CD4-positive, alpha-beta T cell (primary cell): Measurements from ENCODE around the gene AQP5. TPM values are rescaled to one million over a fixed set of nuclear protein-coding genes. Genes with fewer than 3 reads are reported as not detected.

Experiments
- ATAC-seq: fragments of 200-7000 bp; cut with Tn5 transposase; one replicate; pipeline ENCODE4 v1.10.0; 2022; ENCODE audit warnings: mild to moderate bottlenecking; ENCODE audit not compliant: poor library complexity
- CTCF ChIA-PET: fragments of 350-600 bp; sonication (Branson Sonifier 250); formaldehyde crosslinking; loops from one replicate; lab custom pipeline; 2021; ENCODE audit warnings: antibody characterized with exemption, inconsistent platforms; lab: Charles Lee
- POLR2A ChIA-PET: fragments of 350-600 bp; sonication (Branson Sonifier 250); formaldehyde crosslinking; loops from one replicate; lab custom pipeline; 2021; ENCODE audit warnings: antibody characterized with exemption, inconsistent platforms; lab: Charles Lee
- DNase-seq, 14 experiments: peaks; one replicate each; pipeline ENCODE4 v3.0.0-alpha.2; 2013 to 2020; ENCODE audit warnings: mixed read lengths in 2 of 14
- H3K27ac ChIP-seq, 2 donors: one replicate each; pipeline versions ENCODE4 v1.5.1 to v1.7.0; 2013; ENCODE audit warnings: low read length in 2 of 2, low read depth in 1 of 2, mild to moderate bottlenecking in 1 of 2
- H3K27me3 ChIP-seq, 2 experiments: 1 replicate in 1 of 2; 2 replicates in 1 of 2; pipeline versions ENCODE4 v1.6.1 to v1.7.0; 2013; ENCODE audit warnings: low read length in 2 of 2, control low read depth in 1 of 2, mild to moderate bottlenecking in 1 of 2, moderate library complexity in 1 of 2; ENCODE audit not compliant: insufficient read depth in 2 of 2, control insufficient read depth in 1 of 2
- H3K36me3 ChIP-seq: one replicate; pipeline ENCODE4 v1.6.1; 2013; ENCODE audit warnings: low read length, control low read depth; ENCODE audit not compliant: insufficient read depth
- H3K4me1 ChIP-seq: one replicate; pipeline ENCODE4 v1.6.1; 2013; ENCODE audit warnings: low read length, control low read depth; ENCODE audit not compliant: insufficient read depth
- H3K4me3 ChIP-seq: one replicate; pipeline ENCODE4 v1.5.1; 2013; ENCODE audit warnings: mild to moderate bottlenecking, low read length, moderate library complexity
- H3K9me3 ChIP-seq, 2 experiments: 1 replicate in 1 of 2; 2 replicates in 1 of 2; pipeline versions ENCODE4 v1.6.1 to v1.7.0; 2013; ENCODE audit warnings: low read length in 2 of 2, mild to moderate bottlenecking in 2 of 2, control low read depth in 1 of 2, moderate library complexity in 1 of 2; ENCODE audit not compliant: control insufficient read depth in 1 of 2, insufficient read depth in 1 of 2
- H3K27ac Mint-ChIP-seq: one replicate; pipeline ENCODE4 v1.8.0; 2020; ENCODE audit warnings: mixed read lengths
- H3K27me3 Mint-ChIP-seq: one replicate; pipeline ENCODE4 v1.8.0; 2021; ENCODE audit warnings: mixed read lengths
- H3K36me3 Mint-ChIP-seq: one replicate; pipeline ENCODE4 v1.8.0; 2021; ENCODE audit warnings: low read depth, mixed read lengths
- H3K4me1 Mint-ChIP-seq: one replicate; pipeline ENCODE4 v1.8.0; 2021; ENCODE audit warnings: low read depth, mixed read lengths
- H3K4me3 Mint-ChIP-seq: one replicate; pipeline ENCODE4 v1.8.0; 2020; ENCODE audit warnings: mild to moderate bottlenecking, mixed read lengths
- H3K9me3 Mint-ChIP-seq: one replicate; pipeline ENCODE4 v1.8.0; 2020; ENCODE audit warnings: mixed read lengths
- intact Hi-C, 2 experiments: fragments of 100-400 bp; cut with DNase I in 1 of 2; cut with micrococcal nuclease in 1 of 2; formaldehyde crosslinking; loops; one replicate each; pipeline versions ENCODE4 v1.15.1 to v1.9.0; 2023 to 2025; cut with DNase I, micrococcal nuclease
- total RNA-seq, 174 experiments: library from RNA in 2 of 174; stranded (reverse) in 2 of 174; gene quantifications; one replicate each; pipeline ENCODE4 v1.2.3 and lab custom pipeline; 2021 to 2026
- TF ChIP-seq, protein P1 (sequence below): fragments of 200-600 bp; IDR thresholded peaks from one replicate; pipeline ENCODE4 v1.8.0; 2022; ENCODE audit warnings: antibody characterized with exemption, mild to moderate bottlenecking

The AQP5 gene
- total RNA-seq, 2 experiments from 2014 or later = not detected

DNA sequence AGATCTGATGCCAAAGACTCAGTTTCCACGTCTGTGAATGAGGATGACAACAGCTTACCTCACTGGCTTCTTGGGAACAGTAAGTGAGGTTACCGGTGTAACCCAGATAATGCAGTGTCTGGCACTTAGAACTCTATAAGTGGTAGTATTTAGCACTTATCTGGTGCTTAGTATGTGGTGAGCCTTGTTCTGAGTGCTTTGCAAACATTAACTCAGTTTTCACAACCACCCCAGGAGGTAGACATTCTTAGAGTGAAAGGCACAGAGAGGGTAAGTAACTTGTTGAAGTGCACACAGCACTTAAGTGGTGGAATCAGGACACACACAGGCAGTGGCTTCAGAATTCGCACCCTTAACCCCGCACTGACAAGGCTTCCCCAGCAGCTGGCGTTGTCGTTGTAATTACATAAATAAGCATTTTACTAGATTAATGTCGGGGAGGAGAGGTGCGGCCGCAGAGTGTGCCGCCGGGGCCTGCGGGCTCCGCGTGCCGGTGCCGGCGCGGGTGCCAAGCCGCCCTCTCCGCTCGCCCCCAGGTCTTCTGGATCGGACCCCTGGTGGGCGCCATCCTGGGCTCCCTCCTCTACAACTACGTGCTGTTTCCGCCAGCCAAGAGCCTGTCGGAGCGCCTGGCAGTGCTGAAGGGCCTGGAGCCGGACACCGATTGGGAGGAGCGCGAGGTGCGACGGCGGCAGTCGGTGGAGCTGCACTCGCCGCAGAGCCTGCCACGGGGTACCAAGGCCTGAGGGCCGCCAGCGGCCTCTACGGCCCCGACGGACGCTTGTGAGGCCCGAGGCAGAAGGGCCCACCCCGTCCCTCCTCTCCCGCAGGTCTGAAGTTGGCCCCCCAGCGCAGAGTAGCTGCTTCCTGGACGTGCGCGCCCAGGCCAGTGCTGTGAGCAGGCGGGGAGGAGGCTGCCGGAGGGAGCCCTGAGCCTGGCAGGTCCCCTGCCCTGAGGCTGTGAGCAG, 6.5 kb upstream of the AQP5 start:
- no peak for DNase-seq
- intact Hi-C loops = no loop called here
- Mint-ChIP-seq H3K36me3 (no peaks in the 10 kb centered on the region), H3K27ac (no peak overlapping the region), H3K27me3 (peaks cover 78% of the 10 kb centered on the region), H3K9me3 (no peaks in the 10 kb centered on the region), H3K4me1 (peaks cover under 1% of the 10 kb centered on the region), H3K4me3 (no peak overlapping the region)
- Histone ChIP-seq H3K27ac (no peak overlapping the region), H3K9me3 (peaks cover 0 to 3% of the 10 kb centered on the region in 2 experiments), H3K36me3 (no peaks in the 10 kb centered on the region), H3K4me3 (no peak overlapping the region), H3K27me3 (peaks cover 49 to 74% of the 10 kb centered on the region in 2 experiments), H3K4me1 (no peaks in the 10 kb centered on the region)
- no peak for ATAC-seq
- TF ChIP-seq, protein P1, sequence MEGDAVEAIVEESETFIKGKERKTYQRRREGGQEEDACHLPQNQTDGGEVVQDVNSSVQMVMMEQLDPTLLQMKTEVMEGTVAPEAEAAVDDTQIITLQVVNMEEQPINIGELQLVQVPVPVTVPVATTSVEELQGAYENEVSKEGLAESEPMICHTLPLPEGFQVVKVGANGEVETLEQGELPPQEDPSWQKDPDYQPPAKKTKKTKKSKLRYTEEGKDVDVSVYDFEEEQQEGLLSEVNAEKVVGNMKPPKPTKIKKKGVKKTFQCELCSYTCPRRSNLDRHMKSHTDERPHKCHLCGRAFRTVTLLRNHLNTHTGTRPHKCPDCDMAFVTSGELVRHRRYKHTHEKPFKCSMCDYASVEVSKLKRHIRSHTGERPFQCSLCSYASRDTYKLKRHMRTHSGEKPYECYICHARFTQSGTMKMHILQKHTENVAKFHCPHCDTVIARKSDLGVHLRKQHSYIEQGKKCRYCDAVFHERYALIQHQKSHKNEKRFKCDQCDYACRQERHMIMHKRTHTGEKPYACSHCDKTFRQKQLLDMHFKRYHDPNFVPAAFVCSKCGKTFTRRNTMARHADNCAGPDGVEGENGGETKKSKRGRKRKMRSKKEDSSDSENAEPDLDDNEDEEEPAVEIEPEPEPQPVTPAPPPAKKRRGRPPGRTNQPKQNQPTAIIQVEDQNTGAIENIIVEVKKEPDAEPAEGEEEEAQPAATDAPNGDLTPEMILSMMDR = no peak
- POLR2A ChIA-PET = no interaction called here
- CTCF ChIA-PET = interaction anchor here (0.6 kb wide), 1 partner anchor 207 kb away, joined by 4 read pairs; no protein-coding TSS in a partner anchor

GRCh38 chr12:49955899-49956662, 5.6 kb upstream of the AQP5 start:
- Mint-ChIP-seq H3K36me3 (no peaks in the 10 kb centered on the region), H3K9me3 (no peaks in the 10 kb centered on the region), H3K27ac (no peak overlapping the region), H3K4me3 (no peak overlapping the region), H3K4me1 (peaks cover 8% of the 10 kb centered on the region), H3K27me3 (peaks cover 86% of the 10 kb centered on the region)
- intact Hi-C loops = no loop called here
- H3K36me3 ChIP-seq = no peaks in the 10 kb centered on the region
- ChIA-PET CTCF (interaction anchor here (0.6 kb wide), 1 partner anchor 206 kb away, joined by 4 read pairs; no protein-coding TSS in a partner anchor), POLR2A (no interaction called here)
- no peak for ATAC-seq
- peaks cover 3% of the 10 kb centered on the region for H3K4me1 ChIP-seq
- peaks cover 56 to 83% of the 10 kb centered on the region in 2 experiments for H3K27me3 ChIP-seq
- H3K9me3 ChIP-seq = peaks cover 0 to 3% of the 10 kb centered on the region in 2 experiments
- H3K4me3 ChIP-seq = no peak overlapping the region
- H3K27ac ChIP-seq = no peak overlapping the region
- no peak for DNase-seq
- TF ChIP-seq, protein P1 = no peak

- Mint-ChIP-seq H3K4me3 (no peak overlapping the region), H3K27ac (no peak overlapping the region), H3K4me1 (peaks cover 8% of the 10 kb centered on the region), H3K36me3 (no peaks in the 10 kb centered on the region), H3K27me3 (peaks cover 83% of the 10 kb centered on the region), H3K9me3 (no peaks in the 10 kb centered on the region)
- TF ChIP-seq, protein P1 = no peak
- CTCF ChIA-PET = no interaction called here
- Histone ChIP-seq H3K27ac (no peak overlapping the region), H3K4me3 (no peak overlapping the region), H3K4me1 (peaks cover 5% of the 10 kb centered on the region), H3K9me3 (peaks cover 0 to 3% of the 10 kb centered on the region in 2 experiments), H3K27me3 (peaks cover 56 to 83% of the 10 kb centered on the region in 2 experiments), H3K36me3 (no peaks in the 10 kb centered on the region)
- intact Hi-C loops = no loop called here
- POLR2A ChIA-PET = no interaction called here
- DNase-seq = no peak
- no peak for ATAC-seq
These were observed 4.8 kb upstream of the AQP5 start for GRCh38 chr12:49956663-49957569.
